Ascending aorta (tissue), 2 donors: ENCODE results near the gene BBX. TPM values are rescaled to one million over a fixed set of nuclear protein-coding genes. Genes with fewer than 3 reads are reported as not detected.

ENCODE experiments used
- DNase-seq, 2 donors: peaks; one replicate each; pipeline ENCODE4 v3.0.0-alpha.2; 2019; ENCODE audit warnings: low spot score in 2 of 2
- H3K27ac ChIP-seq, 2 donors: fragments of 200-600 bp; sonication (generic); one replicate each; pipeline ENCODE4 v1.5.1; 2016 to 2017; ENCODE audit warnings: mild to moderate bottlenecking in 1 of 2
- H3K27me3 ChIP-seq: fragments of 200-600 bp; sonication (generic); one replicate; pipeline ENCODE4 v1.5.1; 2017
- H3K36me3 ChIP-seq, 2 donors: fragments of 200-600 bp; sonication (generic); one replicate each; pipeline ENCODE4 v1.5.1; 2016
- H3K4me1 ChIP-seq, 2 donors: fragments of 200-600 bp; sonication (generic); one replicate each; pipeline ENCODE4 v1.5.1; 2016 to 2017; ENCODE audit warnings: mild to moderate bottlenecking in 1 of 2
- H3K4me3 ChIP-seq, 2 donors: fragments of 200-600 bp; sonication (generic); one replicate each; pipeline ENCODE4 v1.5.1; 2016 to 2017; ENCODE audit warnings: mild to moderate bottlenecking in 1 of 2
- H3K9me3 ChIP-seq, 2 donors: fragments of 200-600 bp; sonication (generic); one replicate each; pipeline ENCODE4 v1.5.1; 2016
- intact Hi-C: fragments of 100-400 bp; cut with DNase I; formaldehyde crosslinking; loops from one replicate; pipeline ENCODE4 v1.15.1; 2023
- total RNA-seq: library from RNA; depleted of rRNA; stranded (reverse); fragments of >200 nt; gene quantifications from one replicate; pipeline ENCODE4 v1.1.0, GENCODE V29; 2016
- TF ChIP-seq, protein P1 (sequence below), 3 experiments: fragments of 200-600 bp in 2 of 3; fragments of 450-650 bp in 1 of 3; sonication (generic) in 2 of 3; IDR thresholded peaks; one replicate each; pipeline ENCODE4 v1.5.1; 2016 to 2019; ENCODE audit warnings: antibody characterized with exemption in 3 of 3, mild to moderate bottlenecking in 1 of 3, moderate library complexity in 1 of 3

Gene BBX
- total RNA-seq, 1 donor from 2014 or later, result 18.0 TPM

GRCh38 chr3:107796791-107797190 is 274.0 kb downstream of the BBX start:
- no peak for DNase-seq
- Histone ChIP-seq H3K4me1 (peaks cover 6 to 41% of the 10 kb centered on the region in 2 donors), H3K27me3 (no peaks in the 10 kb centered on the region), H3K9me3 (no peaks in the 10 kb centered on the region), H3K27ac (peak overlapping the region; percentile 65 to 83), H3K36me3 (peaks cover 12% of the 10 kb centered on the region in 2 donors), H3K4me3 (no peak overlapping the region)
- intact Hi-C loops, result loop anchor here (5.0 kb wide), 4 partner anchors 44 to 426 kb away; partner anchors contain the start of gene IFT57
- TF ChIP-seq, protein P1, sequence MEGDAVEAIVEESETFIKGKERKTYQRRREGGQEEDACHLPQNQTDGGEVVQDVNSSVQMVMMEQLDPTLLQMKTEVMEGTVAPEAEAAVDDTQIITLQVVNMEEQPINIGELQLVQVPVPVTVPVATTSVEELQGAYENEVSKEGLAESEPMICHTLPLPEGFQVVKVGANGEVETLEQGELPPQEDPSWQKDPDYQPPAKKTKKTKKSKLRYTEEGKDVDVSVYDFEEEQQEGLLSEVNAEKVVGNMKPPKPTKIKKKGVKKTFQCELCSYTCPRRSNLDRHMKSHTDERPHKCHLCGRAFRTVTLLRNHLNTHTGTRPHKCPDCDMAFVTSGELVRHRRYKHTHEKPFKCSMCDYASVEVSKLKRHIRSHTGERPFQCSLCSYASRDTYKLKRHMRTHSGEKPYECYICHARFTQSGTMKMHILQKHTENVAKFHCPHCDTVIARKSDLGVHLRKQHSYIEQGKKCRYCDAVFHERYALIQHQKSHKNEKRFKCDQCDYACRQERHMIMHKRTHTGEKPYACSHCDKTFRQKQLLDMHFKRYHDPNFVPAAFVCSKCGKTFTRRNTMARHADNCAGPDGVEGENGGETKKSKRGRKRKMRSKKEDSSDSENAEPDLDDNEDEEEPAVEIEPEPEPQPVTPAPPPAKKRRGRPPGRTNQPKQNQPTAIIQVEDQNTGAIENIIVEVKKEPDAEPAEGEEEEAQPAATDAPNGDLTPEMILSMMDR (IDR thresholded peaks at IDR 0.05), result no peak

DNA sequence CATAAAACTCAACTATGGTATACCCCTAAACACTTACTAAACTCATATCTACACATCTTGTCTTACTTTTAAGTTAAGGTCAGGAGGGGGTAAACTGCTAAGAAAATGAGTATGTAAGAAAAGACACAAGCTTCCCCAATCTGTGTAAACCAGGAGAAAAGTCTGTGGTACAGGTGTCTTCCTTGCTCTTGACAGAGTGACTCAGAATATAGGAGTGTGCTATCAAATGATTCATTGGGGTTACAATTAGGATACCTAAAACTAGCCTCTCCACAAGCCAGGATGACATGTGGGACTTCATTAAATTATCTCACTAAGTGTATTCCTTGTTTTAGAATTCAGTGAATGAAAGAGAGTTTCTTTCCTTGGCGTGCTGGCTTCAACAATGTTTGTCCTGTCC is 274.8 kb downstream of the BBX start:
- no peaks in the 10 kb centered on the region for H3K9me3 ChIP-seq
- no peaks in the 10 kb centered on the region for H3K27me3 ChIP-seq
- intact Hi-C loops, result loop anchor here (5.0 kb wide), 4 partner anchors 45 to 425 kb away; partner anchors contain the start of gene IFT57
- peaks cover 15 to 16% of the 10 kb centered on the region in 2 donors for H3K36me3 ChIP-seq
- peaks cover 6 to 41% of the 10 kb centered on the region in 2 donors for H3K4me1 ChIP-seq
- peak overlapping the region; percentile 65 to 83 for H3K27ac ChIP-seq
- H3K4me3 ChIP-seq, result no peak overlapping the region
- no peak for DNase-seq
- TF ChIP-seq, protein P1 (IDR thresholded peaks at IDR 0.05), result no peak

DNA sequence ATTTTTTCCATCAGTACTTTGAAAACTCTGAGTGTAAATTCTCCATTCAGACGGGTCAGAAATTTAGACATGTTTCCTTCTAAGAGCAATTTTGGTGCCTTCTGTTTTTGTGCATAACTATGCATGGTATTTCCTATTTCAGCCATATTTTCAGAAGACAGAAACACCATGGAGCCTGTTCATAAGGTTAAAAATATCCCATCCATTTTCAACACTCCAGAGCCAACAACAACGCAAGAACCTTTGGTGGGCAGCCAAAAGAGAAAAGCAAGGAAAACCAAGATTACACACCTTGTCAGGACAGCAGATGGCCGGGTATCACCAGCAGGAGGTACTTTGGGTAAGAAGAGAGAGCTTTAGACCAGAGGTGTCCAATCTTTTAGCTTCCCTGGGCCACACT is 275.6 kb downstream of the BBX start:
- H3K27me3 ChIP-seq, result no peaks in the 10 kb centered on the region
- H3K4me3 ChIP-seq, result no peak overlapping the region
- no peak for DNase-seq
- H3K36me3 ChIP-seq, result peaks cover 17 to 19% of the 10 kb centered on the region in 2 donors
- intact Hi-C loops, result loop anchor here (5.0 kb wide), 4 partner anchors 44 to 424 kb away; partner anchors contain the start of gene IFT57
- H3K9me3 ChIP-seq, result no peaks in the 10 kb centered on the region
- peak overlapping the region; percentile 65 to 83 for H3K27ac ChIP-seq
- TF ChIP-seq, protein P1 (IDR thresholded peaks at IDR 0.05), result no peak
- H3K4me1 ChIP-seq, result peaks cover 6 to 41% of the 10 kb centered on the region in 2 donors

- intact Hi-C loops, result no loop called here
- Histone ChIP-seq H3K27ac (no peak overlapping the region), H3K4me3 (no peak overlapping the region), H3K4me1 (peaks cover 6 to 30% of the 10 kb centered on the region in 2 donors), H3K27me3 (no peaks in the 10 kb centered on the region), H3K36me3 (peaks cover 21 to 26% of the 10 kb centered on the region in 2 donors), H3K9me3 (no peaks in the 10 kb centered on the region)
- TF ChIP-seq, protein P1 (IDR thresholded peaks at IDR 0.05), result no peak
- DNase-seq, result no peak
These were observed 277.9 kb downstream of the BBX start for GRCh38 chr3:107800710-107801109.

- Histone ChIP-seq H3K27ac (no peak overlapping the region), H3K4me3 (no peak overlapping the region), H3K27me3 (no peaks in the 10 kb centered on the region), H3K4me1 (peaks cover 0 to 9% of the 10 kb centered on the region in 2 donors), H3K36me3 (peaks cover 34 to 37% of the 10 kb centered on the region in 2 donors), H3K9me3 (no peaks in the 10 kb centered on the region)
- no peak for DNase-seq
- intact Hi-C loops, result no loop called here
- TF ChIP-seq, protein P1 (IDR thresholded peaks at IDR 0.05), result no peak
These were observed 280.4 kb downstream of the BBX start for GRCh38 chr3:107803170-107803569.

- Histone ChIP-seq H3K4me1 (no peaks in the 10 kb centered on the region), H3K27ac (no peak overlapping the region), H3K9me3 (no peaks in the 10 kb centered on the region), H3K36me3 (peaks cover 34 to 38% of the 10 kb centered on the region in 2 donors), H3K4me3 (no peak overlapping the region), H3K27me3 (no peaks in the 10 kb centered on the region)
- intact Hi-C loops, result no loop called here
- DNase-seq, result no peak
- TF ChIP-seq, protein P1 (IDR thresholded peaks at IDR 0.05), result no peak
These were observed 283.3 kb downstream of the BBX start for GRCh38 chr3:107806021-107806420.
